Endodermal cell (in vitro differentiated cells): ENCODE measurements around the gene CEP44. TPM values are rescaled to one million over a fixed set of nuclear protein-coding genes. Genes with fewer than 3 reads are reported as not detected.

Source experiments
- DNase-seq: peaks from one replicate; pipeline ENCODE4 v3.0.0-alpha.2; 2017
- H3K27ac ChIP-seq: 2 replicates; pipeline ENCODE4 v1.5.1; 2013; ENCODE audit warnings: mild to moderate bottlenecking, low read depth, low read length, moderate library complexity
- H3K27me3 ChIP-seq: 2 replicates; pipeline ENCODE4 v1.6.1; 2013; ENCODE audit warnings: mild to moderate bottlenecking, low read length, moderate library complexity; ENCODE audit not compliant: insufficient read depth, control insufficient read depth, poor library complexity, severe bottlenecking
- H3K36me3 ChIP-seq: 2 replicates; pipeline ENCODE4 v1.7.0; 2013; ENCODE audit warnings: mild to moderate bottlenecking, low read length, moderate library complexity; ENCODE audit not compliant: control insufficient read depth, insufficient read depth
- H3K4me1 ChIP-seq: one replicate; pipeline ENCODE4 v1.7.0; 2013; ENCODE audit warnings: low read length; ENCODE audit not compliant: control insufficient read depth, insufficient read depth
- H3K4me3 ChIP-seq: 2 replicates; pipeline ENCODE4 v1.5.1; 2013; ENCODE audit warnings: mild to moderate bottlenecking, low read length, moderate library complexity
- H3K9ac ChIP-seq: 2 replicates; pipeline ENCODE4 v1.6.1; 2013; ENCODE audit warnings: mild to moderate bottlenecking, low read length, moderate library complexity; ENCODE audit not compliant: poor library complexity, severe bottlenecking; ENCODE audit errors: extremely low read depth
- H3K9me3 ChIP-seq: 2 replicates; pipeline ENCODE4 v1.6.1; 2013; ENCODE audit warnings: mild to moderate bottlenecking, low read length, moderate library complexity; ENCODE audit not compliant: control insufficient read depth
- H3K27ac Mint-ChIP-seq: 2 replicates; pipeline ENCODE4 v1.8.0; 2020; ENCODE audit warnings: mixed read lengths
- H3K27me3 Mint-ChIP-seq: 2 replicates; pipeline ENCODE4 v1.8.0; 2021; ENCODE audit warnings: mild to moderate bottlenecking, mixed read lengths; ENCODE audit not compliant: insufficient read depth
- H3K36me3 Mint-ChIP-seq: 2 replicates; pipeline ENCODE4 v1.8.0; 2020; ENCODE audit warnings: low read depth, mixed read lengths
- H3K4me1 Mint-ChIP-seq: 2 replicates; pipeline ENCODE4 v1.8.0; 2020; ENCODE audit warnings: mixed read lengths
- H3K4me3 Mint-ChIP-seq: 2 replicates; pipeline ENCODE4 v1.8.0; 2020; ENCODE audit warnings: mild to moderate bottlenecking, moderate library complexity, mixed read lengths
- H3K9me3 Mint-ChIP-seq: 2 replicates; pipeline ENCODE4 v1.8.0; 2020; ENCODE audit warnings: mild to moderate bottlenecking, mixed read lengths
- CTCF ChIP-seq: fragments of 200-600 bp; sonication (generic); conservative IDR thresholded peaks from 2 replicates; pipeline ENCODE4 v1.5.0; 2021; ENCODE audit warnings: antibody characterized with exemption, mild to moderate bottlenecking
- WGBS, 2 experiments: methylation state at CpG; one replicate each; pipeline versions ENCODE4 v1.1.5 to v1.1.7; 2013; ENCODE audit warnings: missing lambda C conversion rate in 2 of 2, mixed read lengths in 1 of 2; ENCODE audit not compliant: insufficient coverage in 1 of 2, insufficient read length in 1 of 2; 5-methylcytosine and 5-hydroxymethylcytosine counted together
- total RNA-seq, 2 donors: library from RNA; stranded (reverse); fragmentation: NEBNext Ultra II Directional in 1 of 2; extraction: Animal tissue kit (Norgen Biotek cat#: 25700) in 1 of 2; gene quantifications; 2 replicates in 1 of 2; 3 replicates in 1 of 2; pipeline ENCODE4 v1.2.1, GENCODE V29; 2021

CEP44 gene
- total RNA-seq, 2 donors from 2014 or later, result 21.5 to 24.9 TPM

GRCh38 chr4:174334628-174335027, 50.9 kb downstream of the CEP44 start:
- H3K36me3 Mint-ChIP-seq, result no peaks in the 10 kb centered on the region
- Histone ChIP-seq H3K36me3 (no peaks in the 10 kb centered on the region), H3K27me3 (no peaks in the 10 kb centered on the region), H3K4me3 (no peak overlapping the region), H3K27ac (no peak overlapping the region), H3K9me3 (peaks cover 6% of the 10 kb centered on the region), H3K4me1 (no peaks in the 10 kb centered on the region), H3K9ac (no peak overlapping the region)
- WGBS, 2 experiments, result 93 to 97% methylated on average over 2 to 3 of the region's 3 CpGs
- H3K27ac Mint-ChIP-seq, result no peak overlapping the region
- no peaks in the 10 kb centered on the region for H3K9me3 Mint-ChIP-seq
- no peaks in the 10 kb centered on the region for H3K4me1 Mint-ChIP-seq
- TF ChIP-seq CTCF, result no peak
- no peak overlapping the region for H3K4me3 Mint-ChIP-seq
- H3K27me3 Mint-ChIP-seq, result no peaks in the 10 kb centered on the region
- DNase-seq, result no peak

GRCh38 chr4:174340714-174341113, 57.0 kb downstream of the CEP44 start:
- peaks cover 9% of the 10 kb centered on the region for H3K27me3 Mint-ChIP-seq
- H3K9me3 ChIP-seq, result peaks cover 8% of the 10 kb centered on the region
- H3K27me3 ChIP-seq, result no peaks in the 10 kb centered on the region
- WGBS, 2 experiments, result 89% methylated on average over 2 of the region's 2 CpGs; no CpG with 5 or more reads in 1 of the 2 experiments
- no peak overlapping the region for H3K27ac ChIP-seq
- DNase-seq, result no peak
- no peak for TF ChIP-seq CTCF
- H3K36me3 Mint-ChIP-seq, result no peaks in the 10 kb centered on the region
- no peak overlapping the region for H3K27ac Mint-ChIP-seq
- no peaks in the 10 kb centered on the region for H3K9me3 Mint-ChIP-seq
- H3K4me3 Mint-ChIP-seq, result no peak overlapping the region
- H3K4me3 ChIP-seq, result no peak overlapping the region
- H3K36me3 ChIP-seq, result no peaks in the 10 kb centered on the region
- H3K4me1 ChIP-seq, result no peaks in the 10 kb centered on the region
- H3K9ac ChIP-seq, result no peak overlapping the region
- peaks cover 4% of the 10 kb centered on the region for H3K4me1 Mint-ChIP-seq

- DNase-seq, result no peak
- H3K27me3 Mint-ChIP-seq, result peaks cover 27% of the 10 kb centered on the region
Observed at GRCh38 chr4:174349156-174349555, 65.4 kb downstream of the CEP44 start.

More at GRCh38 chr4:174349156-174349555, 65.4 kb downstream of the CEP44 start:
- Histone ChIP-seq H3K9ac (no peak overlapping the region), H3K27ac (no peak overlapping the region), H3K27me3 (no peaks in the 10 kb centered on the region), H3K9me3 (peaks cover 21% of the 10 kb centered on the region), H3K4me3 (no peak overlapping the region), H3K4me1 (peaks cover 12% of the 10 kb centered on the region), H3K36me3 (no peaks in the 10 kb centered on the region)
- H3K4me1 Mint-ChIP-seq, result peaks cover 16% of the 10 kb centered on the region
- H3K4me3 Mint-ChIP-seq, result no peak overlapping the region
- peaks cover 21% of the 10 kb centered on the region for H3K9me3 Mint-ChIP-seq
- TF ChIP-seq CTCF, result peak; percentile 42
- H3K36me3 Mint-ChIP-seq, result peaks cover 1% of the 10 kb centered on the region
- H3K27ac Mint-ChIP-seq, result no peak overlapping the region
- 91 to 100% methylated on average over 1 of the region's 1 CpG for WGBS, 2 experiments
